GM19438 (cell line): ENCODE measurements around the gene ASGR2.
"Not testable (repeated sequence)": the region's sequence is repeated elsewhere in the genome, so short reads cannot be mapped to it uniquely, and the experiment has no call there.

Experiments used
- ATAC-seq: cut with Tn5 transposase; IDR thresholded peaks from one replicate; pipeline ENCODE4 v1.9.1; 2021; ENCODE audit warnings: low read depth; ENCODE audit not compliant: unreplicated experiment

The ASGR2 gene

GRCh38 chr17:7114241-7114874 lies at the start of gene ASGR2:
ASGR2 (minus strand) TSS chr17:7114822; CDS start chr17:7114240, 582 bp downstream.
- ATAC-seq = no peak

GRCh38 chr17:7159571-7159970 lies 44.9 kb upstream of the ASGR2 start:
- not testable (repeated sequence) for ATAC-seq

- not testable (repeated sequence) for ATAC-seq
These were observed 43.8 kb upstream of the ASGR2 start for GRCh38 chr17:7158424-7158823.

GRCh38 chr17:7156342-7156940 lies 41.8 kb upstream of the ASGR2 start:
- no peak for ATAC-seq

- no peak for ATAC-seq
These were observed 33.1 kb upstream of the ASGR2 start for GRCh38 chr17:7147772-7148171.

GRCh38 chr17:7146115-7146514 lies 31.5 kb upstream of the ASGR2 start:
- no peak for ATAC-seq

- no peak for ATAC-seq
These were observed 29.6 kb upstream of the ASGR2 start for GRCh38 chr17:7144213-7144612.

- ATAC-seq = no peak
These were observed 27.2 kb upstream of the ASGR2 start for GRCh38 chr17:7141824-7142223.

- ATAC-seq = no peak
These were observed 24.8 kb upstream of the ASGR2 start for GRCh38 chr17:7139400-7139799.

GRCh38 chr17:7138800-7139381 lies 24.3 kb upstream of the ASGR2 start:
- ATAC-seq = no peak

GRCh38 chr17:7137171-7137943 lies 22.7 kb upstream of the ASGR2 start:
- ATAC-seq = no peak

- ATAC-seq = no peak
These were observed 21.8 kb upstream of the ASGR2 start for GRCh38 chr17:7136266-7136877.

- no peak for ATAC-seq
These were observed 19.3 kb upstream of the ASGR2 start for GRCh38 chr17:7133916-7134315.

GRCh38 chr17:7133424-7133823 lies 18.8 kb upstream of the ASGR2 start:
- ATAC-seq = no peak

GRCh38 chr17:7132511-7133094 lies 18.0 kb upstream of the ASGR2 start:
- ATAC-seq = peak; percentile 49

- ATAC-seq = no peak
These were observed 16.8 kb upstream of the ASGR2 start for GRCh38 chr17:7131423-7131791.

GRCh38 chr17:7130621-7131422 lies 16.2 kb upstream of the ASGR2 start:
- no peak for ATAC-seq

GRCh38 chr17:7129311-7129710 lies 14.7 kb upstream of the ASGR2 start:
- no peak for ATAC-seq

- no peak for ATAC-seq
These were observed 13.5 kb upstream of the ASGR2 start for GRCh38 chr17:7128160-7128559.

GRCh38 chr17:7127501-7127900 lies 12.9 kb upstream of the ASGR2 start:
- not testable (repeated sequence) for ATAC-seq
